ENCODE measurements around the gene EPC1. TPM values are rescaled to one million over a fixed set of nuclear protein-coding genes. Genes with fewer than 3 reads are reported as not detected.

EPC1 gene
- total and polyA plus RNA-seq, 2 of the 8 experiments (the other 6 are each of a cell fraction or from before 2014, with no cell fraction given): 23.7 to 42.3 TPM

GRCh38 chr10:32269343-32270100, 77.4 kb downstream of the EPC1 start:
- FAIRE-seq (no peak), DNase-seq (ENCODE audit: low read depth in 1 of 2, low spot score in 2 of 2) (no peak)
- CTCF ChIA-PET (ENCODE audit: partially characterized antibody): interaction anchor here (0.8 to 1.3 kb wide), 2 partner anchors 14 kb away, joined by 3 read pairs; no protein-coding TSS in a partner anchor
- Histone ChIP-seq H3K27me3 (replicated peaks in 1 of 4; ENCODE audit: control insufficient read depth in 3 of 4, extremely low read depth in 1 of 4, insufficient read depth in 3 of 4, low read length in 3 of 4) (no peaks in the 10 kb centered on the region), H3K4me1 (replicated peaks in 1 of 4; ENCODE audit: control insufficient read depth in 3 of 4, insufficient read depth in 4 of 4, low read length in 3 of 4) (peaks cover 0 to 7% (median 3%) of the 10 kb centered on the region in 4 experiments; a peak in 4 of 7 replicates), H3K9ac (replicated peaks in 1 of 4; ENCODE audit: extremely low read depth in 1 of 4, low read depth in 3 of 4, low read length in 3 of 4) (no peak overlapping the region), H4K8ac (ENCODE audit: extremely low read depth, insufficient read depth, low read length) (no peak overlapping the region), H2BK20ac (ENCODE audit: low read length) (no peak overlapping the region), H3K56ac (replicated peaks; ENCODE audit: insufficient read length, low read depth, low read length) (no peak overlapping the region), H3K23ac (ENCODE audit: insufficient read length) (no peak overlapping the region), H3K36me3 (ENCODE audit: control insufficient read depth in 2 of 4, insufficient read depth in 4 of 4, low read length in 3 of 4) (peaks cover 7 to 43% (median 24%) of the 10 kb centered on the region in 4 experiments), H2AFZ (ENCODE audit: low read length) (no peak overlapping the region), H3K4me3 (ENCODE audit: extremely low read depth in 1 of 4, insufficient read depth in 2 of 4, low read depth in 3 of 4, low read length in 4 of 4) (no peak overlapping the region), H2BK12ac (ENCODE audit: low read depth, low read length) (no peak overlapping the region), H2BK120ac (replicated peaks; ENCODE audit: low read depth, low read length) (no peak overlapping the region), H3K23me2 (ENCODE audit: low read depth, low read length) (no peaks in the 10 kb centered on the region), H3K14ac (ENCODE audit: insufficient read length) (no peak overlapping the region), H3K4ac (replicated peaks; ENCODE audit: insufficient read length, low read depth, low read length) (no peak overlapping the region), H4K5ac (ENCODE audit: insufficient read length, low read depth, low read length) (no peak overlapping the region), H3K4me2 (ENCODE audit: insufficient read depth in 1 of 2, low read depth in 2 of 2, low read length in 2 of 2) (no peak overlapping the region), H2BK15ac (ENCODE audit: low read length) (no peak overlapping the region), H3K79me2 (ENCODE audit: control insufficient read depth in 1 of 2, insufficient read depth in 2 of 2, low read length in 2 of 2) (no peaks in the 10 kb centered on the region), H3K27ac (ENCODE audit: low read depth, low read length) (no peak overlapping the region), H2BK5ac (ENCODE audit: low read depth, low read length) (no peak overlapping the region), H3K9me3 (ENCODE audit: insufficient read depth in 2 of 2, low read depth in 1 of 2, low read length in 1 of 2) (no peaks in the 10 kb centered on the region), H3K18ac (ENCODE audit: extremely low read depth, low read length) (no peak overlapping the region), H4K91ac (replicated peaks; ENCODE audit: insufficient read length, low read length) (no peak overlapping the region), H4K20me1 (replicated peaks in 1 of 2; ENCODE audit: control insufficient read depth in 1 of 2, insufficient read depth in 2 of 2, low read length in 2 of 2) (no peaks in the 10 kb centered on the region), H2AK5ac (ENCODE audit: low read depth, low read length) (no peak overlapping the region), H3K79me1 (ENCODE audit: low read depth, low read length) (no peaks in the 10 kb centered on the region)
- no peak for TF ChIP-seq ATF2 (IDR thresholded peaks at IDR 0.05; ENCODE audit: low read length)
- TF ChIP-seq CEBPB (IDR thresholded peaks at IDR 0.05; ENCODE audit: low read depth, low read length): no peak
- TF ChIP-seq TAF1 (IDR thresholded peaks at IDR 0.05; ENCODE audit: low read depth, low read length): no peak
- no peak for TF ChIP-seq CHD1 (IDR thresholded peaks at IDR 0.05; ENCODE audit: low read depth, low read length)
- TF ChIP-seq CHD2 (IDR thresholded peaks at IDR 0.05; ENCODE audit: low read length): no peak
- TF ChIP-seq RAD21 (IDR thresholded peaks at IDR 0.05 in 1 of 2, conservative IDR thresholded peaks at IDR 0.05 in 1 of 2; ENCODE audit: low read depth in 2 of 2, low read length in 2 of 2): no peak
- WGBS, 2 experiments (ENCODE audit: extremely low coverage in 1 of 2, insufficient coverage in 1 of 2, insufficient read length in 1 of 2, insufficient replicate concordance in 2 of 2, low coverage in 1 of 2, low lambda C conversion rate in 2 of 2, missing lambda C conversion rate in 1 of 2): 98% methylated on average over 2 of the region's 2 CpGs; no CpG with 5 or more reads in 1 of the 2 experiments
- POLR2A ChIA-PET (ENCODE audit: partially characterized antibody): interaction anchor here (0.5 to 1.6 kb wide), 2 partner anchors 8 to 67 kb away, joined by 3 to 4 read pairs; no protein-coding TSS in a partner anchor

All from H1 (cell line).